Loucy (cell line): ENCODE data around the gene TARDBP.

Experiments
- H2AFZ ChIP-seq: fragments of 200-600 bp; sonication (generic); 2 replicates; pipeline ENCODE4 v1.6.0; 2016; ENCODE audit warnings: antibody characterized with exemption, mild to moderate bottlenecking, low read length, moderate library complexity
- H3F3A ChIP-seq: fragments of 200-600 bp; 2 replicates; pipeline ENCODE4 v1.6.0; 2016; ENCODE audit warnings: antibody characterized with exemption, low read depth, mild to moderate bottlenecking
- H3K27me3 ChIP-seq: fragments of 200-600 bp; sonication (generic); 2 replicates; pipeline ENCODE4 v1.6.1; 2014; ENCODE audit warnings: low read length, mild to moderate bottlenecking; ENCODE audit not compliant: insufficient read depth, poor library complexity, severe bottlenecking
- H3K36me3 ChIP-seq: fragments of 200-600 bp; sonication (generic); 2 replicates; pipeline ENCODE4 v1.6.1; 2016; ENCODE audit warnings: low read length; ENCODE audit not compliant: insufficient read depth
- H3K4me1 ChIP-seq: fragments of 200-600 bp; sonication (generic); 2 replicates; pipeline ENCODE4 v1.5.1; 2014; ENCODE audit warnings: low read length, mild to moderate bottlenecking; ENCODE audit not compliant: insufficient read depth, poor library complexity, severe bottlenecking
- H3K4me2 ChIP-seq: fragments of 200-600 bp; sonication (generic); 2 replicates; pipeline ENCODE4 v1.6.0; 2014; ENCODE audit warnings: antibody characterized with exemption, low read length, low read depth, mild to moderate bottlenecking; ENCODE audit not compliant: poor library complexity, severe bottlenecking
- H3K4me3 ChIP-seq: fragments of 200-600 bp; sonication (generic); 2 replicates; pipeline ENCODE4 v1.5.1; 2014; ENCODE audit warnings: low read length, mild to moderate bottlenecking, mixed read lengths; ENCODE audit not compliant: poor library complexity, severe bottlenecking
- H3K79me2 ChIP-seq: fragments of 200-600 bp; sonication (generic); 2 replicates; pipeline ENCODE4 v1.6.1; 2014; ENCODE audit warnings: low read length; ENCODE audit not compliant: insufficient read depth
- H3K9ac ChIP-seq: fragments of 200-600 bp; sonication (generic); 2 replicates; pipeline ENCODE4 v1.6.0; 2014; ENCODE audit warnings: mild to moderate bottlenecking, low read depth, low read length, moderate library complexity; ENCODE audit not compliant: poor library complexity, severe bottlenecking
- H3K9me2 ChIP-seq: fragments of 200-600 bp; sonication (generic); replicated peaks from 2 replicates; pipeline ENCODE4 v1.6.1; 2016; ENCODE audit warnings: low read depth, low read length, mixed read lengths
- H3K9me3 ChIP-seq: fragments of 200-600 bp; sonication (generic); 2 replicates; pipeline ENCODE4 v1.6.1; 2014; ENCODE audit warnings: mild to moderate bottlenecking, antibody characterized with exemption, low read length, low read depth; ENCODE audit not compliant: insufficient read depth
- H4K20me1 ChIP-seq: fragments of 200-600 bp; sonication (generic); 2 replicates; pipeline ENCODE4 v1.6.0; 2014; ENCODE audit warnings: antibody characterized with exemption, low read length, mild to moderate bottlenecking; ENCODE audit not compliant: insufficient read depth, poor library complexity, severe bottlenecking
- CTCF ChIP-seq: fragments of 200-600 bp; sonication (generic); conservative IDR thresholded peaks from 2 replicates; pipeline ENCODE4 v1.5.1; 2014; ENCODE audit warnings: mild to moderate bottlenecking, antibody characterized with exemption, low read length
- EZH2phosphoT487 ChIP-seq: fragments of 200-600 bp; IDR thresholded peaks from 2 replicates; pipeline ENCODE4 v1.6.1; 2018; ENCODE audit warnings: antibody characterized with exemption, mild to moderate bottlenecking, moderate library complexity, borderline replicate concordance

The TARDBP gene

GRCh38 chr1:10978719-10979118 lies 33.7 kb upstream of the TARDBP start:
- TF ChIP-seq CTCF (no peak), EZH2phosphoT487 (no peak)
- Histone ChIP-seq H3K27me3 (no peaks in the 10 kb centered on the region), H3K9me3 (no peaks in the 10 kb centered on the region), H3K4me1 (peaks cover 6% of the 10 kb centered on the region), H3K36me3 (no peaks in the 10 kb centered on the region), H3K79me2 (no peaks in the 10 kb centered on the region), H4K20me1 (no peaks in the 10 kb centered on the region), H2AFZ (no peak overlapping the region), H3K9me2 (no peaks in the 10 kb centered on the region), H3K9ac (no peak overlapping the region), H3K4me3 (no peak overlapping the region), H3F3A (no peaks in the 10 kb centered on the region), H3K4me2 (no peak overlapping the region)

- Histone ChIP-seq H2AFZ (0 out of 2 replicates have a peak overlapping the region, but pooled peaks have one; percentile 1), H3K4me3 (no peak overlapping the region), H3K27me3 (no peaks in the 10 kb centered on the region), H4K20me1 (no peaks in the 10 kb centered on the region), H3K36me3 (no peaks in the 10 kb centered on the region), H3K9me2 (no peaks in the 10 kb centered on the region), H3K79me2 (no peaks in the 10 kb centered on the region), H3K4me1 (peaks cover 6% of the 10 kb centered on the region), H3K9me3 (no peaks in the 10 kb centered on the region), H3K4me2 (peak overlapping the region; percentile 7), H3K9ac (no peak overlapping the region), H3F3A (no peaks in the 10 kb centered on the region)
- no peak for TF ChIP-seq EZH2phosphoT487
- no peak for TF ChIP-seq CTCF
These were observed 33.0 kb upstream of the TARDBP start for GRCh38 chr1:10979483-10979920.

- Histone ChIP-seq H3K4me1 (peaks cover 6% of the 10 kb centered on the region), H3K9me2 (no peaks in the 10 kb centered on the region), H3K9ac (no peak overlapping the region), H3K4me2 (no peak overlapping the region), H3K79me2 (no peaks in the 10 kb centered on the region), H3K27me3 (no peaks in the 10 kb centered on the region), H2AFZ (no peak overlapping the region), H4K20me1 (no peaks in the 10 kb centered on the region), H3K9me3 (no peaks in the 10 kb centered on the region), H3F3A (no peaks in the 10 kb centered on the region), H3K36me3 (no peaks in the 10 kb centered on the region), H3K4me3 (no peak overlapping the region)
- TF ChIP-seq EZH2phosphoT487 (no peak), CTCF (no peak)
These were observed 32.3 kb upstream of the TARDBP start for GRCh38 chr1:10980094-10980577.
